Retinal pigment epithelial cell (primary cell): ENCODE data around the gene ARV1.
"Not testable (repeated sequence)": the region's sequence is repeated elsewhere in the genome, so short reads cannot be mapped to it uniquely, and the experiment has no call there.

Experiments used
- DNase-seq: peaks from one replicate; pipeline ENCODE4 v3.0.0-alpha.2; 2010; ENCODE audit warnings: low read depth
- H3K4me3 ChIP-seq: 2 replicates; pipeline ENCODE4 v1.5.1; 2011; ENCODE audit warnings: mild to moderate bottlenecking, low read length, control low read depth, moderate library complexity
- CTCF ChIP-seq: conservative IDR thresholded peaks from 2 replicates; pipeline ENCODE4 v1.5.1; 2011; ENCODE audit warnings: low read depth, low read length, control low read depth, inconsistent platforms

The ARV1 gene

GRCh38 chr1:230983811-230984210 lies 4.9 kb downstream of the ARV1 start:
- no peak for TF ChIP-seq CTCF
- H3K4me3 ChIP-seq = no peak overlapping the region
- no peak for DNase-seq

GRCh38 chr1:230984622-230985515 lies 6.0 kb downstream of the ARV1 start:
- not testable (repeated sequence) for DNase-seq, H3K4me3 ChIP-seq

- no peak for DNase-seq
- H3K4me3 ChIP-seq = no peak overlapping the region
- TF ChIP-seq CTCF = no peak
Observed at GRCh38 chr1:230985711-230986110, 6.8 kb downstream of the ARV1 start.

GRCh38 chr1:230986976-230987375 lies 8.1 kb downstream of the ARV1 start:
- no peak overlapping the region for H3K4me3 ChIP-seq
- TF ChIP-seq CTCF = no peak
- no peak for DNase-seq

GRCh38 chr1:230987448-230987847 lies 8.6 kb downstream of the ARV1 start:
- DNase-seq = no peak
- no peak overlapping the region for H3K4me3 ChIP-seq
- no peak for TF ChIP-seq CTCF

GRCh38 chr1:230992100-230992774 lies 13.3 kb downstream of the ARV1 start:
- H3K4me3 ChIP-seq = no peak overlapping the region
- DNase-seq = no peak
- no peak for TF ChIP-seq CTCF

- no peak overlapping the region for H3K4me3 ChIP-seq
- no peak for DNase-seq
- TF ChIP-seq CTCF = no peak
Observed at GRCh38 chr1:230994860-230995259, 16.0 kb downstream of the ARV1 start.
